Cardiac fibroblast (primary cell): ENCODE data around the gene SF3B6.

Source experiments
- DNase-seq, 2 donors: peaks; one replicate each; pipeline versions ENCODE4 v3.0.0 to v3.0.0-alpha.2; 2010; ENCODE audit warnings: low read depth in 2 of 2
- H3K4me3 ChIP-seq, 2 donors: replicated peaks in 1 of 2; 1 replicate in 1 of 2; 2 replicates in 1 of 2; pipeline ENCODE4 v1.5.1; 2011; ENCODE audit warnings: low read depth in 2 of 2, low read length in 2 of 2, mild to moderate bottlenecking in 2 of 2, moderate library complexity in 1 of 2
- CTCF ChIP-seq: IDR thresholded peaks from one replicate; pipeline ENCODE4 v1.5.1; 2011; ENCODE audit warnings: low read depth, mild to moderate bottlenecking, low read length, inconsistent platforms

SF3B6 gene

GRCh38 chr2:24020244-24020643 lies 55.9 kb downstream of the SF3B6 start:
- no peak overlapping the region for H3K4me3 ChIP-seq
- no peak for TF ChIP-seq CTCF

GRCh38 chr2:24019729-24020128 lies 56.4 kb downstream of the SF3B6 start:
- no peak overlapping the region for H3K4me3 ChIP-seq
- TF ChIP-seq CTCF, result no peak
- no peak for DNase-seq

More at GRCh38 chr2:24020244-24020643, 55.9 kb downstream of the SF3B6 start:
- DNase-seq, result no peak

GRCh38 chr2:24018241-24018640 lies 57.9 kb downstream of the SF3B6 start:
- no peak for DNase-seq
- no peak for TF ChIP-seq CTCF
- H3K4me3 ChIP-seq, result no peak overlapping the region

- DNase-seq, result no peak
- H3K4me3 ChIP-seq, result no peak overlapping the region
- TF ChIP-seq CTCF, result no peak
These were observed 58.4 kb downstream of the SF3B6 start for GRCh38 chr2:24017711-24018110.
